ENCODE data around the gene LHFPL4. TPM values are rescaled to one million over a fixed set of nuclear protein-coding genes. Genes with fewer than 3 reads are reported as not detected.

The LHFPL4 gene
- total RNA-seq, 4 donors from 2014 or later: not detected

- no peak for TF ChIP-seq CTCF (IDR thresholded peaks at IDR 0.05; ENCODE audit: low read depth)
These were observed 1.2 kb downstream of the LHFPL4 start for GRCh38 chr3:9552252-9552999.

- no peak for TF ChIP-seq CTCF (IDR thresholded peaks at IDR 0.05; ENCODE audit: low read depth)
These were observed 2.6 kb downstream of the LHFPL4 start for GRCh38 chr3:9550999-9551398.

- no peak for TF ChIP-seq CTCF (IDR thresholded peaks at IDR 0.05; ENCODE audit: low read depth)
These were observed 4.0 kb downstream of the LHFPL4 start for GRCh38 chr3:9549600-9549999.

GRCh38 chr3:9548991-9549390 is 4.6 kb downstream of the LHFPL4 start:
- TF ChIP-seq CTCF (IDR thresholded peaks at IDR 0.05; ENCODE audit: low read depth): no peak

- no peak for TF ChIP-seq CTCF (IDR thresholded peaks at IDR 0.05; ENCODE audit: low read depth)
These were observed 11.4 kb downstream of the LHFPL4 start for GRCh38 chr3:9542182-9542581.

- TF ChIP-seq CTCF (IDR thresholded peaks at IDR 0.05; ENCODE audit: low read depth): no peak
These were observed 17.4 kb downstream of the LHFPL4 start for GRCh38 chr3:9536212-9536611.

GRCh38 chr3:9534429-9534828 is 19.2 kb downstream of the LHFPL4 start:
- TF ChIP-seq CTCF (IDR thresholded peaks at IDR 0.05; ENCODE audit: low read depth): no peak

All from subcutaneous adipose tissue (tissue), 4 donors.